ENCODE data around the gene SIGLEC11. TPM values are rescaled to one million over a fixed set of nuclear protein-coding genes. Genes with fewer than 3 reads are reported as not detected.

SIGLEC11 gene
- total RNA-seq, 1 experiment from 2014 or later, result not detected

DNA sequence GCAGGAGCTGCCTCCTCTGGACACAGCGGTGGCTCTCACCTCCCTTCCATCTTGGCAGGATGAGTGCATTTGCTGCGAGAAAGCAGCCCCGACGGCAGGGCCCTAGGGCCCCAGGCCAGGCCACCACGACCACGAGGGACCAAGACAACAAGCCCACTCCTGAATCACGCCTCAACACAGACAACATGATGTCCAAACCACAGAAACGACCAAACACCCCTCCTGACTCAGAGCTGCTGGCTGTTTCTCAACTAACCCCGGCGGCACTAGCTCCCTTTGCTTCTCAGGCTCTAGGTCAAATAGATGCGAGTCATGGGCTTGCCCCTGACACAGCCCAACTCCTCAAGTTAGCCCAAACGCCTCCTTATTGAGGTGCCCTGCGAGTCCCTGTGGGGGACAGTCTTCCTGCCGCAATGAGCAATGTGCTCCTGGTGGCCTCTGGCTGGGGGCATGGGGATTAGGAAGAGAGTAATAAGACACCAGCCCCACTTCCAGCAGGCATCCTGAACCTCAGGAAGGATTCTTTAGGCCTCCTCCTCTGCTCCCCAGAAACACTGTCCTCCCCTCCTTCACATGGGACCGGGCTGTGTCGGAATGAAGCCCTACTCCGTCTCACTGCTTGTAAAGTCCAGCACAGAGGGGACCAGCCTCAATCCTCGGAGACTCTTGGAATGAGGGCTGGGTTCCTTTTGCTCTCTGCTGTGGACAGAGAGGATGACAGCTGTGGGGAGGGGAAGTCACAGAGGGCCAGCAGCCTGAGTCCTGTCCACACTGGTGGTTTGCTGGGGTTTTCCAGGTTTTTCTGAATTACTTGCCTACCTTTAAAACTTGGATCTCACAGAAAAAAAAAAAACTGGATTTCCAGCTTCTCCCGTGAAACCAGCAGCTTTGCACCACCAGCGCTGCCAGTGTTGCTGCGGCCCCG, 38.8 kb downstream of the SIGLEC11 start:
- BruUV-seq (replicated peaks), result no TSS peak
- no peaks in the 10 kb centered on the region for H3K9me3 ChIP-seq (ENCODE audit: low read depth, low read length, poor library complexity, severe bottlenecking)
- ChIA-PET POLR2A (ENCODE audit: low non-redundant PET) (interaction anchor here (0.6 kb wide), 1 partner anchor 14 kb away, joined by 4 read pairs; no protein-coding TSS in a partner anchor), CTCF (no interaction called here)
- TF ChIP-seq EZH2 (IDR thresholded peaks at IDR 0.05; ENCODE audit: borderline replicate concordance, low read depth, low read length, poor library complexity, severe bottlenecking), result no peak
- TF ChIP-seq, protein P1, sequence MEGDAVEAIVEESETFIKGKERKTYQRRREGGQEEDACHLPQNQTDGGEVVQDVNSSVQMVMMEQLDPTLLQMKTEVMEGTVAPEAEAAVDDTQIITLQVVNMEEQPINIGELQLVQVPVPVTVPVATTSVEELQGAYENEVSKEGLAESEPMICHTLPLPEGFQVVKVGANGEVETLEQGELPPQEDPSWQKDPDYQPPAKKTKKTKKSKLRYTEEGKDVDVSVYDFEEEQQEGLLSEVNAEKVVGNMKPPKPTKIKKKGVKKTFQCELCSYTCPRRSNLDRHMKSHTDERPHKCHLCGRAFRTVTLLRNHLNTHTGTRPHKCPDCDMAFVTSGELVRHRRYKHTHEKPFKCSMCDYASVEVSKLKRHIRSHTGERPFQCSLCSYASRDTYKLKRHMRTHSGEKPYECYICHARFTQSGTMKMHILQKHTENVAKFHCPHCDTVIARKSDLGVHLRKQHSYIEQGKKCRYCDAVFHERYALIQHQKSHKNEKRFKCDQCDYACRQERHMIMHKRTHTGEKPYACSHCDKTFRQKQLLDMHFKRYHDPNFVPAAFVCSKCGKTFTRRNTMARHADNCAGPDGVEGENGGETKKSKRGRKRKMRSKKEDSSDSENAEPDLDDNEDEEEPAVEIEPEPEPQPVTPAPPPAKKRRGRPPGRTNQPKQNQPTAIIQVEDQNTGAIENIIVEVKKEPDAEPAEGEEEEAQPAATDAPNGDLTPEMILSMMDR (conservative IDR thresholded peaks at IDR 0.05; ENCODE audit: low read depth, low read length), result no peak
- H3K36me3 ChIP-seq (ENCODE audit: insufficient read depth, low read length, poor library complexity, severe bottlenecking), result peaks cover 37% of the 10 kb centered on the region
- intact Hi-C loops (cut with micrococcal nuclease; ENCODE audit: unreplicated experiment), result loop anchor here (10.0 kb wide), 1 partner anchor 157 kb away; the partner anchor contains the start of genes AP2A1 and TSKS
- peaks cover 25% of the 10 kb centered on the region for H3K4me1 ChIP-seq (ENCODE audit: insufficient read depth, low read length, poor library complexity, severe bottlenecking)
- peak overlapping the region; percentile 94 for H3K27ac ChIP-seq (ENCODE audit: low read depth, low read length, poor library complexity, severe bottlenecking)
- DNase-seq (ENCODE audit: low spot score), result no peak
- H3K4me3 ChIP-seq (ENCODE audit: low read depth, low read length, poor library complexity, severe bottlenecking), result no peak overlapping the region
- no peaks in the 10 kb centered on the region for H3K27me3 ChIP-seq (replicated peaks; ENCODE audit: insufficient read depth, low read depth, low read length, poor library complexity)

DNA sequence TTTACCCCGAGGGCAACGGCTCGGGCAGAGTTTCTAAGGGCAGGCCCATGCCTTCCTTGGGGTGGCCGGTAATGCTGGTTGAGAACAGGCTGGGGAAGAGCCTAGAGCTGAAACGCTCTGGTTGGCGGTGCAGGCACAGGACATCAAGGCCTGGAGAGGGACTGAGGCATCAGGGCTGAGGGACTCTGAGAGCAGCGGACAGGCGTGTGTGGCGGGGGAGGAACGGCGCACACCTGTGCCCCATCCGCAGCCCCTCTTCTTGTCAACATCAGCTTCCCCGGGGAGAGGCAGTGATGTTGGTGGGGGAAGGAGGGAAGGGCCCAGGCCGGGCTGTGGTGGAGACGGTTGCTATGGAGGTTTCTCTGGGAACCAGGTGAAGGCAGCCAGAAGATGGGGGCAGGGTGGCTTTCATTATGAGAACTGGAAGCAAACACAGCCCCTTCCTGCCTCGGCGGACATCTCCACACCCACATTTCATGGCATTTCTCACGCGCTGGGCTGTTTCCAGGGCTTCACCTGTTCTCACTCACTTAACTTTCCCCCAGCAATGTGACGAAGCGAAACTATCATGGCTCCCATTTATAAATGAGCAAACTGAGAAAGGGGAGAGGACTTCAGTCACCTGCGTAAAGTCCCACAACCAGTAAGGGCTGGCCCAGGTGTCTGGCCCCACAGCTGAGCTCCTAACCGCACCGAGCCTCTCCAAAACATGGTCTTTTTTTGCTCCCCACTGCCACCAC, 40.2 kb downstream of the SIGLEC11 start:
- H3K27ac ChIP-seq (ENCODE audit: low read depth, low read length, poor library complexity, severe bottlenecking), result no peak overlapping the region
- no peaks in the 10 kb centered on the region for H3K27me3 ChIP-seq (replicated peaks; ENCODE audit: insufficient read depth, low read depth, low read length, poor library complexity)
- DNase-seq (ENCODE audit: low spot score), result no peak
- H3K4me3 ChIP-seq (ENCODE audit: low read depth, low read length, poor library complexity, severe bottlenecking), result no peak overlapping the region
- intact Hi-C loops (cut with micrococcal nuclease; ENCODE audit: unreplicated experiment), result loop anchor here (10.0 kb wide), 1 partner anchor 156 kb away; the partner anchor contains the start of genes AP2A1 and TSKS
- ChIA-PET POLR2A (ENCODE audit: low non-redundant PET) (no interaction called here), CTCF (interaction anchor here (0.7 kb wide), 2 partner anchors 70 to 159 kb away, joined by 3 read pairs; partner anchors contain the start of gene PTOV1)
- peaks cover 31% of the 10 kb centered on the region for H3K36me3 ChIP-seq (ENCODE audit: insufficient read depth, low read length, poor library complexity, severe bottlenecking)
- TF ChIP-seq EZH2 (IDR thresholded peaks at IDR 0.05; ENCODE audit: borderline replicate concordance, low read depth, low read length, poor library complexity, severe bottlenecking), result no peak
- TF ChIP-seq, protein P1 (conservative IDR thresholded peaks at IDR 0.05; ENCODE audit: low read depth, low read length), result no peak
- H3K4me1 ChIP-seq (ENCODE audit: insufficient read depth, low read length, poor library complexity, severe bottlenecking), result peaks cover 25% of the 10 kb centered on the region
- BruUV-seq (replicated peaks), result no TSS peak
- H3K9me3 ChIP-seq (ENCODE audit: low read depth, low read length, poor library complexity, severe bottlenecking), result no peaks in the 10 kb centered on the region

DNA sequence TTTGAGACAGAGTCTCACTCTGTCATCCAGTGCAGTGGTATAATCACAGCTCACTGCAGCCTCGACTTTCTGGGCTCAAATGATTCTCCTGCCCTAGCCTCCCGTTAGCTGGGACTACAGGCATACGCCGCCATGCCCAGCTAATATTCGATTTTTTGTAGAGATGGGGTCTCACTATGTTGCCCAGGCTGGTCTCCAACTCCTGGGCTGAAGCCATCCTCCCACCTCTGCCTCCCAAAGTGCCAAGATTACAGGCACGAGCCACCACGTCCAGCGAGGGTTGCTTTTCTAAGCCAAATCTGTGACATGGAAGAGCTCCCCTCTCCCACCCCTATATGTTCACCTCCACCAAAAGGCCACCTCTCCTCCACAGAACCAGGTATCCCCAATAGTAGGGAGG, 42.9 kb downstream of the SIGLEC11 start:
- no peak overlapping the region for H3K27ac ChIP-seq (ENCODE audit: low read depth, low read length, poor library complexity, severe bottlenecking)
- intact Hi-C loops (cut with micrococcal nuclease; ENCODE audit: unreplicated experiment), result no loop called here
- no peaks in the 10 kb centered on the region for H3K27me3 ChIP-seq (replicated peaks; ENCODE audit: insufficient read depth, low read depth, low read length, poor library complexity)
- peaks cover 33% of the 10 kb centered on the region for H3K36me3 ChIP-seq (ENCODE audit: insufficient read depth, low read length, poor library complexity, severe bottlenecking)
- H3K4me3 ChIP-seq (ENCODE audit: low read depth, low read length, poor library complexity, severe bottlenecking), result no peak overlapping the region
- no peak for TF ChIP-seq EZH2 (IDR thresholded peaks at IDR 0.05; ENCODE audit: borderline replicate concordance, low read depth, low read length, poor library complexity, severe bottlenecking)
- TF ChIP-seq, protein P1 (conservative IDR thresholded peaks at IDR 0.05; ENCODE audit: low read depth, low read length), result no peak
- no peak for DNase-seq (ENCODE audit: low spot score)
- no TSS peak for BruUV-seq (replicated peaks)
- POLR2A ChIA-PET (ENCODE audit: low non-redundant PET), result interaction anchor here (0.6 kb wide), 1 partner anchor 12 kb away, joined by 6 read pairs; no protein-coding TSS in a partner anchor
- no peaks in the 10 kb centered on the region for H3K9me3 ChIP-seq (ENCODE audit: low read depth, low read length, poor library complexity, severe bottlenecking)
- CTCF ChIA-PET, result no interaction called here
- H3K4me1 ChIP-seq (ENCODE audit: insufficient read depth, low read length, poor library complexity, severe bottlenecking), result peaks cover under 1% of the 10 kb centered on the region
